Activated T-cell treated with anti-CD3 and anti-CD28 coated beads, Interleukin-2, amount 50 U/mL, for 48 hours (primary cell): ENCODE results near the gene ACE.
A peak's percentile ranks its signal among the peaks of the same experiment; 100 is the strongest.

Experiments
- DNase-seq, 2 experiments: peaks; one replicate each; pipeline ENCODE4 v3.0.0-alpha.2; 2020

The ACE gene

GRCh38 chr17:63517825-63518534, 41.1 kb downstream of the ACE start:
- no peak for DNase-seq

- no peak for DNase-seq
Observed at GRCh38 chr17:63519116-63519881, 42.4 kb downstream of the ACE start.

- DNase-seq: no peak
Observed at GRCh38 chr17:63519972-63520882, 43.4 kb downstream of the ACE start.

- no peak for DNase-seq
Observed at GRCh38 chr17:63523253-63523855, 46.5 kb downstream of the ACE start, which contains the start of gene KCNH6. TSS of gene KCNH6 (plus strand) at chr17:63523358. CDS start at chr17:63523414, 56 bp downstream.

GRCh38 chr17:63524051-63524450, 47.2 kb downstream of the ACE start:
- no peak for DNase-seq

GRCh38 chr17:63525190-63525946, 48.5 kb downstream of the ACE start:
- DNase-seq: no peak

- no peak for DNase-seq
Observed at GRCh38 chr17:63526861-63527260, 50.0 kb downstream of the ACE start.

GRCh38 chr17:63528183-63528582, 51.3 kb downstream of the ACE start:
- DNase-seq: no peak

- DNase-seq: no peak
Observed at GRCh38 chr17:63529711-63530556, 53.1 kb downstream of the ACE start.

GRCh38 chr17:63530557-63531021, 53.7 kb downstream of the ACE start:
- no peak for DNase-seq

- no peak for DNase-seq
Observed at GRCh38 chr17:63531022-63531965, 54.4 kb downstream of the ACE start.

- DNase-seq: no peak
Observed at GRCh38 chr17:63533433-63534077, 56.7 kb downstream of the ACE start.

GRCh38 chr17:63534078-63534570, 57.3 kb downstream of the ACE start:
- no peak for DNase-seq

- no peak for DNase-seq
Observed at GRCh38 chr17:63534816-63535455, 58.1 kb downstream of the ACE start.

- DNase-seq: no peak
Observed at GRCh38 chr17:63535640-63536039, 58.8 kb downstream of the ACE start.

GRCh38 chr17:63537001-63537400, 60.1 kb downstream of the ACE start:
- DNase-seq: no peak

- peak; percentile 28 to 45 for DNase-seq
Observed at GRCh38 chr17:63537991-63538692, 61.3 kb downstream of the ACE start.
